Smooth muscle cell of the pulmonary artery (primary cell): Measurements from ENCODE around the gene CENPVL2. TPM values are rescaled to one million over a fixed set of nuclear protein-coding genes. Genes with fewer than 3 reads are reported as not detected.

Source experiments
- total RNA-seq: library from RNA; depleted of rRNA; stranded (reverse); fragments of >200 nt; gene quantifications from 2 replicates; pipeline ENCODE4 v1.2.3, GENCODE V29; 2014

The CENPVL2 gene
- not detected in 2 replicates for total RNA-seq

GRCh38 chrX:51682720-51683062, at the start of gene CENPVL2:
Gene CENPVL2 (minus strand): TSS chrX:51682831. CDS start chrX:51682831, 0 bp downstream.

GRCh38 chrX:51710277-51711164, 27.9 kb upstream of the CENPVL2 start, which contains the start of gene CENPVL1:
Gene CENPVL1 (plus strand): TSS chrX:51710512. CDS start chrX:51710512, 0 bp downstream.

Other genes starting within 250 kb of the CENPVL2 start
- gene NUDT11, start 186.2 kb downstream of the CENPVL2 start, total RNA-seq, result 8.1 and 10.2 TPM in 2 replicates
- not detected in 2 replicates for gene CENPVL3, start 63.9 kb downstream of the CENPVL2 start, total RNA-seq
- gene CENPVL1, start 27.7 kb upstream of the CENPVL2 start, total RNA-seq, result not detected in 2 replicates
- gene GSPT2, start 60.6 kb upstream of the CENPVL2 start, total RNA-seq, result 4.8 and 7.0 TPM in 2 replicates
- 153 and 201 TPM in 2 replicates for gene MAGED1, start 210.8 kb upstream of the CENPVL2 start, total RNA-seq